Right cardiac atrium (tissue), 5 donors: ENCODE data around the gene LDB2. TPM values are rescaled to one million over a fixed set of nuclear protein-coding genes. Genes with fewer than 3 reads are reported as not detected.

Experiments used
- ATAC-seq, 2 donors: fragments of 200-7000 bp; cut with Tn5 transposase; one replicate each; pipeline versions ENCODE4 v1.8.0 to v1.9.1; 2020; ENCODE audit warnings: moderate library complexity in 2 of 2, mild to moderate bottlenecking in 1 of 2
- DNase-seq, 3 donors: peaks; one replicate each; pipeline ENCODE4 v3.0.0-alpha.2; 2020
- H3K27ac ChIP-seq: one replicate; pipeline ENCODE4 v1.5.1; 2013; ENCODE audit warnings: mild to moderate bottlenecking, low read length, control low read depth, moderate library complexity
- H3K27me3 ChIP-seq: one replicate; pipeline ENCODE4 v1.6.1; 2013; ENCODE audit not compliant: control insufficient read depth, insufficient read depth
- H3K4me1 ChIP-seq: one replicate; pipeline ENCODE4 v1.6.1; 2013; ENCODE audit warnings: low read length; ENCODE audit not compliant: control insufficient read depth, insufficient read depth
- H3K4me3 ChIP-seq: one replicate; pipeline ENCODE4 v1.5.1; 2013; ENCODE audit warnings: low read length, control low read depth
- H3K9me3 ChIP-seq: one replicate; pipeline ENCODE4 v1.6.1; 2013; ENCODE audit warnings: low read length; ENCODE audit not compliant: control insufficient read depth
- WGBS: extraction: QIAGEN DNeasy Blood & Tissue Kit; methylation state at CpG from one replicate; pipeline ENCODE4 v1.1.7; 2013; 5-methylcytosine and 5-hydroxymethylcytosine counted together
- intact Hi-C, 4 donors: fragments of 100-400 bp; cut with DNase I; formaldehyde crosslinking; loops; one replicate each; pipeline versions ENCODE4 v1.11.0 to v1.14.0; 2022 to 2023
- polyA plus RNA-seq: library from polyadenylated mRNA; stranded (reverse); fragments of 200-250 nt; gene quantifications from one replicate; pipeline ENCODE4 v1.2.3, GENCODE V29; 2013
- total RNA-seq, 4 donors: library from RNA; stranded (reverse); fragmentation: NEBNext Ultra II Directional; extraction: Animal tissue kit (Norgen Biotek cat#: 25700); gene quantifications; one replicate each; pipeline ENCODE4 v1.2.1, GENCODE V29; 2021
- donor health status: healthy with polysubstance abuse.
- donor health status: DM: no; HTN: yes; CAD: no.
- donor health status: DM: no; HTN: no; CAD: no.
- donor health status: DM: no; HTN: yes; CAD: no; lungs with severe emphysema.
- donor health status: DM: yes; HTN: yes; CAD: no.

The LDB2 gene
- total and polyA plus RNA-seq, 5 donors: 41.0 to 70.6 (median 46.8) TPM

- Histone ChIP-seq H3K27me3 (no peaks in the 10 kb centered on the region), H3K9me3 (no peaks in the 10 kb centered on the region), H3K4me3 (no peak overlapping the region), H3K27ac (no peak overlapping the region), H3K4me1 (no peaks in the 10 kb centered on the region)
- no peak for DNase-seq
- intact Hi-C loops: no loop called here
- ATAC-seq: no peak
- WGBS: 96% methylated on average over 4 of the region's 4 CpGs
These were observed 440.5 kb downstream of the LDB2 start for GRCh38 chr4:16457944-16458343.
